Stimulated activated CD8-positive, alpha-beta memory T cell treated with anti-CD3 and anti-CD28 coated beads, Interleukin-4, amount 100 ng/mL, for 1 hour (primary cell): ENCODE measurements around the gene FANK1.

Source experiments
- DNase-seq, 2 donors: peaks; one replicate each; pipeline ENCODE4 v3.0.0-alpha.2; 2020; ENCODE audit warnings: low read depth in 2 of 2, low spot score in 1 of 2

Gene FANK1

GRCh38 chr10:125896088-125896934 lies at the start of gene FANK1:
Gene FANK1, plus strand, starts transcription at chr10:125896564. Its CDS starts 79 bp downstream, at chr10:125896643.
- DNase-seq, result peak; percentile 46 to 57

GRCh38 chr10:125846894-125847293 lies 49.5 kb upstream of the FANK1 start:
- DNase-seq, result no peak

GRCh38 chr10:125848371-125848770 lies 48.0 kb upstream of the FANK1 start:
- DNase-seq, result no peak

GRCh38 chr10:125848857-125849256 lies 47.5 kb upstream of the FANK1 start:
- no peak for DNase-seq

GRCh38 chr10:125849448-125849847 lies 46.9 kb upstream of the FANK1 start:
- DNase-seq, result no peak

- DNase-seq, result no peak
These were observed 45.3 kb upstream of the FANK1 start for GRCh38 chr10:125850766-125851731.

- no peak for DNase-seq
These were observed 43.9 kb upstream of the FANK1 start for GRCh38 chr10:125852487-125852886.

GRCh38 chr10:125857185-125857760 lies 39.1 kb upstream of the FANK1 start:
- DNase-seq, result no peak

GRCh38 chr10:125859128-125859817 lies 37.1 kb upstream of the FANK1 start:
- DNase-seq, result no peak

GRCh38 chr10:125865120-125865519 lies 31.2 kb upstream of the FANK1 start:
- DNase-seq, result no peak

- no peak for DNase-seq
These were observed 29.8 kb upstream of the FANK1 start for GRCh38 chr10:125866421-125867029.

- DNase-seq, result no peak
These were observed 27.9 kb upstream of the FANK1 start for GRCh38 chr10:125868372-125868975.

- DNase-seq, result no peak
These were observed 25.0 kb upstream of the FANK1 start for GRCh38 chr10:125871338-125871737.

GRCh38 chr10:125878957-125879835 lies 17.2 kb upstream of the FANK1 start:
- no peak for DNase-seq

GRCh38 chr10:125880719-125881118 lies 15.6 kb upstream of the FANK1 start:
- no peak for DNase-seq

- no peak for DNase-seq
These were observed 15.2 kb upstream of the FANK1 start, which contains the start of gene DHX32 for GRCh38 chr10:125881192-125881591. Gene DHX32, minus strand, starts transcription at chr10:125881292. Its CDS starts 468 bp downstream, at chr10:125880824.

- no peak for DNase-seq
These were observed 13.8 kb upstream of the FANK1 start for GRCh38 chr10:125882596-125882995.

- no peak for DNase-seq
These were observed 13.2 kb upstream of the FANK1 start for GRCh38 chr10:125883211-125883610.

GRCh38 chr10:125886914-125887512 lies 9.4 kb upstream of the FANK1 start:
- DNase-seq, result no peak
